PC-3 (cell line): ENCODE results near the gene PNPLA4. TPM values are rescaled to one million over a fixed set of nuclear protein-coding genes. Genes with fewer than 3 reads are reported as not detected.
A peak's percentile ranks its signal among the peaks of the same experiment; 100 is the strongest.

Source experiments
- ATAC-seq: fragments of 200-7000 bp; cut with Tn5 transposase; 2 replicates; pipeline ENCODE4 v1.9.1; 2020; ENCODE audit warnings: mild to moderate bottlenecking, moderate library complexity
- BruUV-seq: library from RNA; stranded (reverse); fragments of 400-500 nt; replicated peaks from 2 replicates; lab custom pipeline; 2021; lab: Mats Ljungman, UMichigan
- CTCF ChIA-PET: fragments of 300-600 bp; sonication (Branson Sonifier 250); formaldehyde crosslinking; loops from one replicate; lab custom pipeline; 2022; ENCODE audit warnings: antibody characterized with exemption; lab: Charles Lee
- POLR2A ChIA-PET: fragments of 300-600 bp; sonication (Branson Sonifier 250); formaldehyde crosslinking; loops from one replicate; lab custom pipeline; 2022; ENCODE audit warnings: antibody characterized with exemption; ENCODE audit not compliant: unreplicated experiment; lab: Charles Lee
- DNase-seq: peaks from one replicate; pipeline ENCODE4 v3.0.0-alpha.2; 2015
- H2AFZ ChIP-seq: fragments of 300-600 bp; sonication (generic); 2 replicates; pipeline ENCODE4 v1.6.0; 2016; ENCODE audit warnings: antibody characterized with exemption, low read length
- H3F3A ChIP-seq: fragments of 300-600 bp; sonication (generic); one replicate; pipeline ENCODE4 v1.6.0; 2017; ENCODE audit warnings: antibody characterized with exemption, low read length, control low read depth, mild to moderate bottlenecking; ENCODE audit not compliant: unreplicated experiment
- H3K27ac ChIP-seq: fragments of 300-600 bp; sonication (generic); 2 replicates; pipeline ENCODE4 v1.5.1; 2016; ENCODE audit warnings: mild to moderate bottlenecking, low read length
- H3K27me3 ChIP-seq: fragments of 300-600 bp; sonication (generic); 2 replicates; pipeline ENCODE4 v1.6.1; 2016; ENCODE audit warnings: low read length, mixed read lengths
- H3K36me3 ChIP-seq: fragments of 300-600 bp; sonication (generic); 2 replicates; pipeline ENCODE4 v1.6.1; 2016; ENCODE audit warnings: low read depth, mixed run types, low read length, mixed read lengths
- H3K4me1 ChIP-seq: fragments of 300-600 bp; sonication (generic); 2 replicates; pipeline ENCODE4 v1.5.1; 2016; ENCODE audit warnings: low read length; ENCODE audit not compliant: insufficient read depth
- H3K4me2 ChIP-seq: fragments of 300-600 bp; sonication (generic); 2 replicates; pipeline ENCODE4 v1.6.0; 2016; ENCODE audit warnings: low read length
- H3K4me3 ChIP-seq: fragments of 300-600 bp; sonication (generic); 2 replicates; pipeline ENCODE4 v1.5.1; 2016; ENCODE audit warnings: mild to moderate bottlenecking, low read length, mixed read lengths
- H3K79me2 ChIP-seq: fragments of 300-600 bp; sonication (generic); 2 replicates; pipeline ENCODE4 v1.6.1; 2017; ENCODE audit warnings: low read length, mixed read lengths
- H3K9ac ChIP-seq: fragments of 300-600 bp; sonication (generic); 2 replicates; pipeline ENCODE4 v1.6.0; 2016; ENCODE audit warnings: mild to moderate bottlenecking, low read length
- H3K9me2 ChIP-seq: fragments of 300-600 bp; sonication (generic); replicated peaks from 2 replicates; pipeline ENCODE4 v1.6.1; 2016; ENCODE audit warnings: mixed run types, low read length, mixed read lengths
- H3K9me3 ChIP-seq: fragments of 300-600 bp; sonication (generic); 2 replicates; pipeline ENCODE4 v1.6.1; 2016; ENCODE audit warnings: low read length, mixed read lengths
- H4K20me1 ChIP-seq: fragments of 300-600 bp; sonication (generic); 2 replicates; pipeline ENCODE4 v1.6.1; 2016; ENCODE audit warnings: low read length, mixed read lengths
- EZH2 ChIP-seq: fragments of 300-600 bp; sonication (generic); IDR thresholded peaks from one replicate; pipeline ENCODE4 v1.6.1; 2017; ENCODE audit warnings: antibody characterized with exemption, mild to moderate bottlenecking, low read length; ENCODE audit not compliant: unreplicated experiment
- EZH2phosphoT487 ChIP-seq: fragments of 300-600 bp; sonication (generic); IDR thresholded peaks from 2 replicates; pipeline ENCODE4 v1.6.1; 2018; ENCODE audit warnings: mild to moderate bottlenecking, antibody characterized with exemption, low read length, borderline replicate concordance
- intact Hi-C: fragments of 100-400 bp; cut with micrococcal nuclease; formaldehyde crosslinking; loops from 2 replicates; pipeline ENCODE4 v1.9.0; 2023
- total RNA-seq: library from RNA; depleted of rRNA; stranded (reverse); fragments of >200 nt; gene quantifications from 2 replicates; pipeline ENCODE4 v1.2.3, GENCODE V29; 2014
- TF ChIP-seq, protein P1 (sequence below): fragments of 300-600 bp; sonication (generic); conservative IDR thresholded peaks from 2 replicates; pipeline ENCODE4 v1.5.1; 2017; ENCODE audit warnings: antibody characterized with exemption, low read depth, mild to moderate bottlenecking, low read length

Gene PNPLA4
- total RNA-seq, 1 experiment from 2014 or later: 29.4 TPM

DNA sequence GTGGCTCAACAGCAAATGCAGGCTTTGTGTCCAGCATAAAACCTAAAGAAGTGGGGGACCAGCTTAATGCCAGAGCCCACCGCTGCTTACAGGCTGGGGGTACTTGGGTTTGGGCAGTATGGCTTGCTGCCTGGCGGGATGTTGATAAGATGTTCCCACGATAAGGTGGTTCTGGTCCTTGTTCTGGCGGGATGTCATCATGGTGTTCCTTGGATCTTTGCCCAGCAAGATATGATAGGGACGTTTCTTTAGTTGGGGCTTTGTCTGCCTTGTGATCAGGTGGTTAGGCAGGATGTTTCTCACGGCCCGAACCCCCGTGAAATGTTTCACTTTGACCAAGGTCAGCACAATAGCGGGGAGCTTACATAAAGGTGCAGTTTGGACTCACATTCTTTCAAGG, 35.3 kb downstream of the PNPLA4 start:
- Histone ChIP-seq H3F3A (no peaks in the 10 kb centered on the region), H4K20me1 (no peaks in the 10 kb centered on the region), H3K79me2 (no peaks in the 10 kb centered on the region), H3K27me3 (no peaks in the 10 kb centered on the region), H3K9me2 (no peaks in the 10 kb centered on the region), H3K4me2 (no peak overlapping the region), H3K9ac (no peak overlapping the region), H3K4me3 (no peak overlapping the region), H3K4me1 (peaks cover 14% of the 10 kb centered on the region), H3K9me3 (no peaks in the 10 kb centered on the region), H3K27ac (no peak overlapping the region), H3K36me3 (no peaks in the 10 kb centered on the region), H2AFZ (no peak overlapping the region)
- ChIA-PET POLR2A (no interaction called here), CTCF (no interaction called here)
- ATAC-seq (no peak), DNase-seq (no peak)
- intact Hi-C loops: no loop called here
- no peak for TF ChIP-seq EZH2
- TF ChIP-seq EZH2phosphoT487: no peak
- TF ChIP-seq, protein P1, sequence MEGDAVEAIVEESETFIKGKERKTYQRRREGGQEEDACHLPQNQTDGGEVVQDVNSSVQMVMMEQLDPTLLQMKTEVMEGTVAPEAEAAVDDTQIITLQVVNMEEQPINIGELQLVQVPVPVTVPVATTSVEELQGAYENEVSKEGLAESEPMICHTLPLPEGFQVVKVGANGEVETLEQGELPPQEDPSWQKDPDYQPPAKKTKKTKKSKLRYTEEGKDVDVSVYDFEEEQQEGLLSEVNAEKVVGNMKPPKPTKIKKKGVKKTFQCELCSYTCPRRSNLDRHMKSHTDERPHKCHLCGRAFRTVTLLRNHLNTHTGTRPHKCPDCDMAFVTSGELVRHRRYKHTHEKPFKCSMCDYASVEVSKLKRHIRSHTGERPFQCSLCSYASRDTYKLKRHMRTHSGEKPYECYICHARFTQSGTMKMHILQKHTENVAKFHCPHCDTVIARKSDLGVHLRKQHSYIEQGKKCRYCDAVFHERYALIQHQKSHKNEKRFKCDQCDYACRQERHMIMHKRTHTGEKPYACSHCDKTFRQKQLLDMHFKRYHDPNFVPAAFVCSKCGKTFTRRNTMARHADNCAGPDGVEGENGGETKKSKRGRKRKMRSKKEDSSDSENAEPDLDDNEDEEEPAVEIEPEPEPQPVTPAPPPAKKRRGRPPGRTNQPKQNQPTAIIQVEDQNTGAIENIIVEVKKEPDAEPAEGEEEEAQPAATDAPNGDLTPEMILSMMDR: no peak
- BruUV-seq: no TSS peak

DNA sequence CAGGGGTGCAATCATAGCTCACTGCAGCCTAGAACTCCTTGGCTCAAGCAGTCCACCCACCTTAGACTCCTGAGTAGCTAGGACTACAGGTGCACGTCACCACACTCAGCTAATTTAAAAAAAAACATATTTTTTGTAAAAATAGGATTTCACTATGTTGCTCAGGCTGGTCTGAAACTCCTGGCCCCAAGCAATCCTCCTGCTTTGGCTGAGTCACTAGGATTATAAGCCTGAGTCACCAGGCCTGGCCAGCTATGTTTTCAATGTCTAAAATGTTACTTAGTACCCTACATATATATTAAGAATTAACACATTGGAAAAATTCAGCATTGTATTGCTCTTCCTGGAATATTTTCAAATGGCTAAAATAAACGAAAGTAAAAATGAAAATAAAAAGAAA, 37.5 kb downstream of the PNPLA4 start:
- BruUV-seq: no TSS peak
- Histone ChIP-seq H3F3A (no peaks in the 10 kb centered on the region), H3K9ac (no peak overlapping the region), H3K4me3 (no peak overlapping the region), H3K27me3 (no peaks in the 10 kb centered on the region), H3K79me2 (no peaks in the 10 kb centered on the region), H3K9me2 (no peaks in the 10 kb centered on the region), H3K36me3 (no peaks in the 10 kb centered on the region), H3K27ac (no peak overlapping the region), H4K20me1 (no peaks in the 10 kb centered on the region), H3K9me3 (no peaks in the 10 kb centered on the region), H3K4me1 (peaks cover 14% of the 10 kb centered on the region), H3K4me2 (peak overlapping the region; percentile 40), H2AFZ (no peak overlapping the region)
- TF ChIP-seq, protein P1: no peak
- TF ChIP-seq EZH2phosphoT487: no peak
- no peak for TF ChIP-seq EZH2
- ATAC-seq (peak; percentile 97), DNase-seq (peak; percentile 62)
- intact Hi-C loops: loop anchor here (5.0 kb wide), 1 partner anchor 677 kb away; no protein-coding TSS in a partner anchor
- POLR2A ChIA-PET: interaction anchor here (0.7 kb wide), 1 partner anchor 36 kb away, joined by 3 read pairs; no protein-coding TSS in a partner anchor
- CTCF ChIA-PET: no interaction called here

DNA sequence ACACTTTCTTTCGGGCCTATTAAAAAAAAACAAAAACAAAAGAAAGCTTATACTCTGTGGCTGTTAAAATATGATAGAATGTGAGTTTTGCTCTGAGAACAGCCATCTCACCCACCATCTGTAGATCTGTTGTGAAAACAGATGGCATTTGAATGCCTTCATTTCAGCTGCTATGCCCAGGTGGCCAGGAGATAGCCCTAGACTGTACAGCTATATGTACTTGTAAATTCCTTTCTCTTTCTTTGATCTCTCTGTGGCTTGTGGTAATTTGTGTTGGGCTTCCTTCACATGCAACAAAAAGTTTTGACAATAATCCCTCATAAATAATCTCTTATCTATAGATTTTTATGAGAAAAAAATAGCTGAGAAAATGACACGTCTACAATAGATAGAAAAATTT, 38.1 kb downstream of the PNPLA4 start:
- Histone ChIP-seq H3K4me1 (peaks cover 14% of the 10 kb centered on the region), H2AFZ (no peak overlapping the region), H4K20me1 (no peaks in the 10 kb centered on the region), H3K9ac (no peak overlapping the region), H3K36me3 (no peaks in the 10 kb centered on the region), H3F3A (no peaks in the 10 kb centered on the region), H3K27ac (no peak overlapping the region), H3K4me3 (no peak overlapping the region), H3K9me3 (no peaks in the 10 kb centered on the region), H3K4me2 (peak overlapping the region; percentile 40), H3K79me2 (no peaks in the 10 kb centered on the region), H3K27me3 (no peaks in the 10 kb centered on the region), H3K9me2 (no peaks in the 10 kb centered on the region)
- no peak for TF ChIP-seq EZH2
- no peak for TF ChIP-seq EZH2phosphoT487
- TF ChIP-seq, protein P1: no peak
- no TSS peak for BruUV-seq
- CTCF ChIA-PET: no interaction called here
- ATAC-seq (peak; percentile 51), DNase-seq (no peak)
- intact Hi-C loops: loop anchor here (5.0 kb wide), 1 partner anchor 677 kb away; no protein-coding TSS in a partner anchor
- POLR2A ChIA-PET: interaction anchor here (0.7 kb wide), 1 partner anchor 36 kb away, joined by 3 read pairs; no protein-coding TSS in a partner anchor
